Kidney (tissue), 14 donors: ENCODE data around the gene SCLT1. TPM values are rescaled to one million over a fixed set of nuclear protein-coding genes. Genes with fewer than 3 reads are reported as not detected.

Experiments used
- DNase-seq, 5 donors: peaks; one replicate each; pipeline ENCODE4 v3.0.0-alpha.2; 2013 to 2020
- FAIRE-seq: peaks from 2 replicates; lab custom pipeline; 2012; peaks lifted over from hg19 to GRCh38; lab: Jason Lieb, UNC
- H3K27ac ChIP-seq, 2 donors: one replicate each; pipeline ENCODE4 v1.7.0; 2013; ENCODE audit warnings: low read depth in 2 of 2, low read length in 2 of 2, inconsistent platforms in 1 of 2
- H3K27me3 ChIP-seq: one replicate; pipeline ENCODE4 v1.7.1; 2013; ENCODE audit warnings: low read length, inconsistent platforms; ENCODE audit not compliant: control insufficient read depth, insufficient read depth
- H3K36me3 ChIP-seq, 3 donors: one replicate each; pipeline versions ENCODE4 v1.7.0 to v1.7.1; 2013; ENCODE audit warnings: low read length in 3 of 3, control low read depth in 1 of 3, inconsistent platforms in 1 of 3; ENCODE audit not compliant: insufficient read depth in 3 of 3, control insufficient read depth in 2 of 3
- H3K4me1 ChIP-seq, 3 donors: one replicate each; pipeline versions ENCODE4 v1.7.0 to v1.7.1; 2013; ENCODE audit warnings: low read length in 3 of 3, inconsistent platforms in 1 of 3, low read depth in 1 of 3; ENCODE audit not compliant: control insufficient read depth in 2 of 3, insufficient read depth in 2 of 3
- H3K4me3 ChIP-seq, 3 donors: one replicate each; pipeline versions ENCODE4 v1.7.0 to v1.8.1; 2013; ENCODE audit warnings: low read length in 3 of 3, control low read depth in 1 of 3, inconsistent platforms in 1 of 3
- H3K9ac ChIP-seq, 3 donors: one replicate each; pipeline versions ENCODE4 v1.7.0 to v1.7.1; 2013; ENCODE audit warnings: low read length in 3 of 3, control low read depth in 1 of 3, inconsistent platforms in 1 of 3
- H3K9me3 ChIP-seq, 3 donors: one replicate each; pipeline versions ENCODE4 v1.7.0 to v1.7.1; 2013; ENCODE audit warnings: low read length in 3 of 3, control low read depth in 1 of 3, inconsistent platforms in 1 of 3; ENCODE audit not compliant: control insufficient read depth in 2 of 3, insufficient read depth in 1 of 3
- CTCF ChIP-seq: IDR thresholded peaks from 3 replicates; pipeline ENCODE4 v1.5.1; 2012; ENCODE audit warnings: mild to moderate bottlenecking, moderate library complexity, borderline replicate concordance; ENCODE audit not compliant: insufficient read depth; ENCODE audit errors: extremely low read depth
- intact Hi-C: fragments of 100-400 bp; cut with DNase I; formaldehyde crosslinking; loops from one replicate; pipeline ENCODE4 v1.11.1; 2022
- polyA plus RNA-seq: library from polyadenylated mRNA; stranded (reverse); fragments of 350-450 nt; fragmentation: Illumina TruSeq; extraction: RNeasy Lipid Tissue Mini Kit (QIAGEN cat#74804); gene quantifications from one replicate; pipeline ENCODE4 v1.2.3, GENCODE V29; 2014; ENCODE audit warnings: low read depth, low replicate concordance; ENCODE audit not compliant: insufficient read depth
- total RNA-seq: library from RNA; stranded (reverse); fragmentation: NEBNext Ultra II Directional; extraction: Animal tissue kit (Norgen Biotek cat#: 25700); gene quantifications from one replicate; pipeline ENCODE4 v1.2.1, GENCODE V29; 2021
- donor health status: control.
- donor health status: control.
- donor health status: control.
- donor health status: control.
- donor health status: control.
- donor health status: DM: yes; HTN: yes; CAD: no.
- donor health status: Normal renal cell carcinoma (clear cell type).

Gene SCLT1
- total and polyA plus RNA-seq, 2 donors from 2014 or later, result 3.0 to 16.0 TPM

- Histone ChIP-seq H3K9me3 (no peaks in the 10 kb centered on the region), H3K9ac (no peak overlapping the region), H3K4me1 (no peaks in the 10 kb centered on the region), H3K4me3 (no peak overlapping the region), H3K27me3 (no peaks in the 10 kb centered on the region), H3K36me3 (no peaks in the 10 kb centered on the region), H3K27ac (no peak overlapping the region)
- TF ChIP-seq CTCF, result no peak
- intact Hi-C loops, result no loop called here
- FAIRE-seq (no peak), DNase-seq (no peak)
These were observed 142.5 kb downstream of the SCLT1 start for GRCh38 chr4:128950796-128951195.

- H3K9me3 ChIP-seq, result no peaks in the 10 kb centered on the region
- H3K9ac ChIP-seq, result no peak overlapping the region
- no peak overlapping the region for H3K4me3 ChIP-seq
- intact Hi-C loops, result no loop called here
- no peaks in the 10 kb centered on the region for H3K4me1 ChIP-seq
- DNase-seq, result no peak
- TF ChIP-seq CTCF, result no peak
- no peak for FAIRE-seq
- no peaks in the 10 kb centered on the region for H3K36me3 ChIP-seq
- H3K27ac ChIP-seq, result no peak overlapping the region
- H3K27me3 ChIP-seq, result no peaks in the 10 kb centered on the region
These were observed 146.4 kb downstream of the SCLT1 start for GRCh38 chr4:128946916-128947315.

GRCh38 chr4:128942607-128943006 lies 150.7 kb downstream of the SCLT1 start:
- Histone ChIP-seq H3K36me3 (no peaks in the 10 kb centered on the region), H3K27me3 (no peaks in the 10 kb centered on the region), H3K27ac (no peak overlapping the region), H3K4me3 (no peak overlapping the region), H3K9me3 (no peaks in the 10 kb centered on the region), H3K4me1 (no peaks in the 10 kb centered on the region), H3K9ac (no peak overlapping the region)
- no peak for FAIRE-seq
- no peak for TF ChIP-seq CTCF
- intact Hi-C loops, result no loop called here
- no peak for DNase-seq

GRCh38 chr4:128940971-128941370 lies 152.4 kb downstream of the SCLT1 start:
- no peaks in the 10 kb centered on the region for H3K4me1 ChIP-seq
- FAIRE-seq (no peak), DNase-seq (no peak)
- TF ChIP-seq CTCF, result no peak
- no peak overlapping the region for H3K9ac ChIP-seq
- H3K9me3 ChIP-seq, result no peaks in the 10 kb centered on the region
- H3K27me3 ChIP-seq, result no peaks in the 10 kb centered on the region
- no peaks in the 10 kb centered on the region for H3K36me3 ChIP-seq
- H3K27ac ChIP-seq, result no peak overlapping the region
- intact Hi-C loops, result no loop called here
- no peak overlapping the region for H3K4me3 ChIP-seq
